GM12878 (cell line): Measurements from ENCODE around the gene SLC22A4. TPM values are rescaled to one million over a fixed set of nuclear protein-coding genes. Genes with fewer than 3 reads are reported as not detected.

Experiments used
- ATAC-seq: fragments of 200-7000 bp; cut with Tn5 transposase; 3 replicates; pipeline ENCODE4 v1.9.1; 2020; ENCODE audit warnings: mild to moderate bottlenecking, moderate library complexity
- BruUV-seq: library from RNA; stranded (reverse); fragments of 400-500 nt; replicated peaks from 2 replicates; lab custom pipeline; 2021; lab: Mats Ljungman, UMichigan
- CTCF ChIA-PET: fragments of 300-600 bp; sonication (Branson Sonifier 250); formaldehyde crosslinking; extraction: SDS; loops from one replicate; lab custom pipeline; 2021; ENCODE audit warnings: inconsistent platforms; lab: Yijun Ruan, JAX
- POLR2A ChIA-PET: fragments of 350-600 bp; formaldehyde crosslinking; extraction: SDS; loops from one replicate; lab custom pipeline; 2021; ENCODE audit warnings: inconsistent platforms; lab: Charles Lee
- RAD21 ChIA-PET: fragments of 300-600 bp; sonication (Branson Sonifier 250); formaldehyde crosslinking; loops from one replicate; lab custom pipeline; 2023; ENCODE audit warnings: antibody characterized with exemption; ENCODE audit not compliant: unreplicated experiment; lab: Charles Lee
- SMC1A ChIA-PET: fragments of 300-600 bp; sonication (Branson Sonifier 250); formaldehyde crosslinking; loops from one replicate; lab custom pipeline; 2023; ENCODE audit not compliant: unreplicated experiment, uncharacterized antibody; lab: Charles Lee
- DNase-seq: peaks from one replicate; pipeline ENCODE4 v3.0.0-alpha.2; 2011; ENCODE audit warnings: low read depth, low spot score
- FAIRE-seq: peaks from 3 replicates; lab custom pipeline; 2011; peaks lifted over from hg19 to GRCh38; lab: Jason Lieb, UNC
- H2AFZ ChIP-seq: 2 replicates; pipeline ENCODE4 v1.6.0; 2011; ENCODE audit warnings: low read depth, low read length, control low read depth; ENCODE audit not compliant: control insufficient read depth
- H3K27ac ChIP-seq: 2 replicates; pipeline ENCODE4 v1.5.1; 2011; ENCODE audit warnings: control low read depth; ENCODE audit not compliant: control insufficient read depth, insufficient read depth
- H3K27me3 ChIP-seq, 2 experiments: replicated peaks in 1 of 2; 2 replicates each; pipeline versions ENCODE4 v1.6.0 to v1.6.1; 2011; ENCODE audit warnings: low read length in 1 of 2; ENCODE audit not compliant: control insufficient read depth in 2 of 2, insufficient read depth in 2 of 2
- H3K36me3 ChIP-seq, 2 experiments: 2 replicates each; pipeline ENCODE4 v1.5.1; 2011; ENCODE audit warnings: low read length in 1 of 2; ENCODE audit not compliant: control insufficient read depth in 2 of 2, insufficient read depth in 2 of 2
- H3K4me1 ChIP-seq: 2 replicates; pipeline ENCODE4 v1.6.1; 2011; ENCODE audit warnings: mild to moderate bottlenecking, low read length, moderate library complexity, mixed read lengths; ENCODE audit not compliant: control insufficient read depth, insufficient read depth
- H3K4me2 ChIP-seq: 2 replicates; pipeline ENCODE4 v1.6.0; 2011; ENCODE audit warnings: control low read depth; ENCODE audit not compliant: control insufficient read depth, insufficient read depth
- H3K4me3 ChIP-seq: fragments of 200-600 bp; sonication (generic); 2 replicates; pipeline ENCODE4 v1.5.1; 2016
- H3K79me2 ChIP-seq: 2 replicates; pipeline ENCODE4 v1.6.0; 2011; ENCODE audit warnings: low read length; ENCODE audit not compliant: control insufficient read depth, insufficient read depth
- H3K9ac ChIP-seq: 2 replicates; pipeline ENCODE4 v1.8.0; 2011; ENCODE audit warnings: low read length, control low read depth, mixed read lengths; ENCODE audit not compliant: control insufficient read depth, insufficient read depth
- H3K9me3 ChIP-seq: replicated peaks from 3 replicates; pipeline ENCODE4 v1.5.1; 2011; ENCODE audit warnings: mild to moderate bottlenecking, low read length; ENCODE audit not compliant: control insufficient read depth, insufficient read depth
- H4K20me1 ChIP-seq: 2 replicates; pipeline ENCODE4 v1.6.0; 2011; ENCODE audit not compliant: control insufficient read depth, insufficient read depth
- BMI1 ChIP-seq: fragments of 450-650 bp; IDR thresholded peaks from 2 replicates; pipeline ENCODE4 v1.6.1; 2016; ENCODE audit warnings: mild to moderate bottlenecking, moderate library complexity, borderline replicate concordance
- CHD1 ChIP-seq: IDR thresholded peaks from 2 replicates; pipeline ENCODE4 v1.6.1; 2012; ENCODE audit warnings: low read depth, low read length, improper control_type of control experiment
- CREM ChIP-seq: IDR thresholded peaks from 2 replicates; pipeline ENCODE4 v1.6.1; 2014; ENCODE audit warnings: antibody characterized with exemption, low read depth
- HDAC2 ChIP-seq: fragments of 200-600 bp; sonication (generic); IDR thresholded peaks from 2 replicates; pipeline ENCODE4 v1.6.1; 2017
- IKZF2 ChIP-seq, 2 experiments: fragments of 450-650 bp; IDR thresholded peaks; 2 replicates each; pipeline ENCODE4 v1.6.1; 2017; ENCODE audit warnings: mild to moderate bottlenecking in 2 of 2, moderate library complexity in 2 of 2
- MYC ChIP-seq: IDR thresholded peaks from 2 replicates; pipeline ENCODE4 v1.6.1; 2011; ENCODE audit warnings: mild to moderate bottlenecking, low read length, moderate library complexity, inconsistent platforms; ENCODE audit not compliant: insufficient read depth, insufficient replicate concordance, insufficient read length, severe bottlenecking
- ZNF24 ChIP-seq: fragments of 450-650 bp; IDR thresholded peaks from 2 replicates; pipeline ENCODE4 v1.6.1; 2017; ENCODE audit warnings: antibody characterized with exemption, mild to moderate bottlenecking
- WGBS: methylation state at CpG from one replicate; pipeline ENCODE4 v1.1.6; 2016; ENCODE audit warnings: low lambda C conversion rate; ENCODE audit not compliant: insufficient replicate concordance, insufficient coverage; ENCODE audit errors: missing lambda C conversion rate; 5-methylcytosine and 5-hydroxymethylcytosine counted together
- in situ Hi-C: fragments of 300-500 bp; cut with MboI; formaldehyde crosslinking; loops from 9 replicates; pipeline ENCODE4 v1.14.3; 2018; ENCODE audit warnings: mixed read lengths
- intact Hi-C: fragments of 100-400 bp; cut with micrococcal nuclease; formaldehyde crosslinking; loops from one replicate; pipeline ENCODE4 v1.14.2; 2022; ENCODE audit not compliant: unreplicated experiment
- polyA plus RNA-seq, 11 experiments: library from polyadenylated mRNA; depleted of rRNA in 4 of 11; unstranded in 6 of 11; stranded (reverse) in 5 of 11; fragments of >200 nt; fragmentation: Nextera tagmentation in 4 of 11; fragmentation: Illumina TruSeq in 1 of 11; extraction: Ambion mirVana in 4 of 11; extraction: Trizol in 1 of 11; gene quantifications; 1 replicate in 1 of 11; 2 replicates in 10 of 11; pipeline versions ENCODE4 v1.2.1 to v1.2.3, GENCODE V29; 2011 to 2016; ENCODE audit warnings: inconsistent platforms in 2 of 11, missing spikeins in 2 of 11, low read depth in 1 of 11
- total RNA-seq, 4 experiments: library from RNA; depleted of rRNA in 3 of 4; stranded (reverse); fragments of >200 nt in 3 of 4; fragmentation: Illumina TruSeq in 1 of 4; extraction: Trizol in 1 of 4; gene quantifications; 2 replicates each; pipeline versions ENCODE4 v1.2.1 to v1.2.3, GENCODE V29; 2013 to 2021
- TF ChIP-seq, protein P1 (sequence below): fragments of 450-650 bp; IDR thresholded peaks from 2 replicates; pipeline ENCODE4 v1.6.1; 2016; ENCODE audit warnings: mild to moderate bottlenecking
- TF ChIP-seq, protein P2 (sequence below): fragments of 150-350 bp; IDR thresholded peaks from 2 replicates; pipeline ENCODE4 v1.6.1; 2016; ENCODE audit warnings: low read depth, low read length
- TF ChIP-seq, protein P3 (sequence below): IDR thresholded peaks from 2 replicates; pipeline ENCODE4 v1.6.1; 2011; ENCODE audit warnings: borderline replicate concordance, low read depth, mild to moderate bottlenecking, moderate library complexity, low read length; ENCODE audit not compliant: insufficient read depth, poor library complexity, severe bottlenecking

The SLC22A4 gene
- total and polyA plus RNA-seq, 10 of the 15 experiments (the other 5 are each of a cell fraction or from before 2014, with no cell fraction given): 0.04 to 0.61 (median 0.10) TPM; not detected in 2

DNA sequence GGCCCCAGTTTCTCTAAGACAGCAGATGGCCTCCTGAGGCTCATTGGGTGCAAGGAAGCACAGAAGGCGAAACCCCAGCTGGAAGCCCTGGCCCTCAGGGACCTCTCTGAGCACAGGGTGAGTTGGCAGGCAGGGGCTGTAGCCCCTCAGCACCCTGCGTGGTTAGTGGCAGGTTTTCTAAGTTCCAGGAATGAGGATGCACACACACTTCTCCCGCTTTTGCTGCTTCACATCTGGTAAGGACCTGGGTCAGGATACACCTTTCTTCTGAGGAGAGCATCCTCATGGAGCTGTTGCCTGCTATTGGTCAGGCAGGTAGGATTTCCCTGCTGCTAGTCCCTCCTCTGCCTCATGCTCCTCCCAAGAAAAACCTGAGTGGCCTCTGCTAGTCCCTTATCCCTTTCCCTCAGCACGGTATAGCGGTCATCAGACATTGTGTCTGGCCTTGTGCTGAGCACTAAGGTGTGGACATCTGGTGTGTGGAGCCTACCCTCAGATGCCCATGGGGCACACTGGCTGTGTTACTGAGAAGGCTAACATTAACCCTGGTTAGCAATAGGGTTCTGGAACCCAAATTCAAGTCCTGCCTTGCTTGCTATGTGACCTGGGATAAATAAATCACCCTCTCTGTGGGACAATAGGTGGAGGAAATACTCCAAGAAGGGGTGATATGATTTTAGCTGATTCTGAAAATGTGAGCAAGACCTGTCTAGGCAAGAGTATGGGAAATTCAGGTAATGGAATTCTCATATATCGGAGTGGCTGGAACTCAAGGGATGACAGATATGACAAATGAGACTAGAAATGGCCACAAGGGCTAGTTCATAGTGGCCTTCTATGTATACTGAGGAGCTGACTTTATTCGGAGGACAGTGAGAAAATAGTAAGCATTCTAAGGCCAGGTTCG lies 1.6 kb downstream of the SLC22A4 start:
- Histone ChIP-seq H3K79me2 (no peaks in the 10 kb centered on the region), H3K27me3 (peaks cover 4 to 22% of the 10 kb centered on the region in 2 experiments; a peak in 3 of 4 replicates), H3K27ac (no peak overlapping the region), H3K4me2 (no peak overlapping the region; the same call in 1 of the 2 replicates), H2AFZ (no peak overlapping the region), H4K20me1 (no peaks in the 10 kb centered on the region; the same call in 1 of the 2 replicates), H3K4me3 (no peak overlapping the region), H3K36me3 (no peaks in the 10 kb centered on the region), H3K9ac (no peak overlapping the region), H3K9me3 (no peaks in the 10 kb centered on the region), H3K4me1 (peaks cover 21% of the 10 kb centered on the region)
- no peak for DNase-seq
- 72% methylated on average over 8 of the region's 8 CpGs for WGBS
- CTCF ChIA-PET: interaction anchor here (1.3 to 5.6 kb wide), 2 partner anchors 57 to 59 kb away, joined by 6 to 66 read pairs; no protein-coding TSS in a partner anchor
- in situ Hi-C loops (no loop called here), intact Hi-C loops (no loop called here)
- ATAC-seq: no peak
- BruUV-seq: no TSS peak
- TF ChIP-seq MYC (no peak), CHD1 (no peak), HDAC2 (no peak), ZNF24 (no peak), BMI1 (no peak), IKZF2 (IDR thresholded peaks at IDR 0.05) (no peak), CREM (no peak)
- TF ChIP-seq, protein P1, sequence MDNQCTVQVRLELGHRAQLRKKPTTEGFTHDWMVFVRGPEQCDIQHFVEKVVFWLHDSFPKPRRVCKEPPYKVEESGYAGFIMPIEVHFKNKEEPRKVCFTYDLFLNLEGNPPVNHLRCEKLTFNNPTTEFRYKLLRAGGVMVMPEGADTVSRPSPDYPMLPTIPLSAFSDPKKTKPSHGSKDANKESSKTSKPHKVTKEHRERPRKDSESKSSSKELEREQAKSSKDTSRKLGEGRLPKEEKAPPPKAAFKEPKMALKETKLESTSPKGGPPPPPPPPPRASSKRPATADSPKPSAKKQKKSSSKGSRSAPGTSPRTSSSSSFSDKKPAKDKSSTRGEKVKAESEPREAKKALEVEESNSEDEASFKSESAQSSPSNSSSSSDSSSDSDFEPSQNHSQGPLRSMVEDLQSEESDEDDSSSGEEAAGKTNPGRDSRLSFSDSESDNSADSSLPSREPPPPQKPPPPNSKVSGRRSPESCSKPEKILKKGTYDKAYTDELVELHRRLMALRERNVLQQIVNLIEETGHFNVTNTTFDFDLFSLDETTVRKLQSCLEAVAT: no peak
- TF ChIP-seq, protein P2, sequence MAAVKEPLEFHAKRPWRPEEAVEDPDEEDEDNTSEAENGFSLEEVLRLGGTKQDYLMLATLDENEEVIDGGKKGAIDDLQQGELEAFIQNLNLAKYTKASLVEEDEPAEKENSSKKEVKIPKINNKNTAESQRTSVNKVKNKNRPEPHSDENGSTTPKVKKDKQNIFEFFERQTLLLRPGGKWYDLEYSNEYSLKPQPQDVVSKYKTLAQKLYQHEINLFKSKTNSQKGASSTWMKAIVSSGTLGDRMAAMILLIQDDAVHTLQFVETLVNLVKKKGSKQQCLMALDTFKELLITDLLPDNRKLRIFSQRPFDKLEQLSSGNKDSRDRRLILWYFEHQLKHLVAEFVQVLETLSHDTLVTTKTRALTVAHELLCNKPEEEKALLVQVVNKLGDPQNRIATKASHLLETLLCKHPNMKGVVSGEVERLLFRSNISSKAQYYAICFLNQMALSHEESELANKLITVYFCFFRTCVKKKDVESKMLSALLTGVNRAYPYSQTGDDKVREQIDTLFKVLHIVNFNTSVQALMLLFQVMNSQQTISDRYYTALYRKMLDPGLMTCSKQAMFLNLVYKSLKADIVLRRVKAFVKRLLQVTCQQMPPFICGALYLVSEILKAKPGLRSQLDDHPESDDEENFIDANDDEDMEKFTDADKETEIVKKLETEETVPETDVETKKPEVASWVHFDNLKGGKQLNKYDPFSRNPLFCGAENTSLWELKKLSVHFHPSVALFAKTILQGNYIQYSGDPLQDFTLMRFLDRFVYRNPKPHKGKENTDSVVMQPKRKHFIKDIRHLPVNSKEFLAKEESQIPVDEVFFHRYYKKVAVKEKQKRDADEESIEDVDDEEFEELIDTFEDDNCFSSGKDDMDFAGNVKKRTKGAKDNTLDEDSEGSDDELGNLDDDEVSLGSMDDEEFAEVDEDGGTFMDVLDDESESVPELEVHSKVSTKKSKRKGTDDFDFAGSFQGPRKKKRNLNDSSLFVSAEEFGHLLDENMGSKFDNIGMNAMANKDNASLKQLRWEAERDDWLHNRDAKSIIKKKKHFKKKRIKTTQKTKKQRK: no peak
- TF ChIP-seq, protein P3, sequence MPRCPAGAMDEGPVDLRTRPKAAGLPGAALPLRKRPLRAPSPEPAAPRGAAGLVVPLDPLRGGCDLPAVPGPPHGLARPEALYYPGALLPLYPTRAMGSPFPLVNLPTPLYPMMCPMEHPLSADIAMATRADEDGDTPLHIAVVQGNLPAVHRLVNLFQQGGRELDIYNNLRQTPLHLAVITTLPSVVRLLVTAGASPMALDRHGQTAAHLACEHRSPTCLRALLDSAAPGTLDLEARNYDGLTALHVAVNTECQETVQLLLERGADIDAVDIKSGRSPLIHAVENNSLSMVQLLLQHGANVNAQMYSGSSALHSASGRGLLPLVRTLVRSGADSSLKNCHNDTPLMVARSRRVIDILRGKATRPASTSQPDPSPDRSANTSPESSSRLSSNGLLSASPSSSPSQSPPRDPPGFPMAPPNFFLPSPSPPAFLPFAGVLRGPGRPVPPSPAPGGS: no peak
- SMC1A ChIA-PET: interaction anchor here (0.9 to 1.6 kb wide), 5 partner anchors 58 to 116 kb away, joined by 3 to 5 read pairs (median 4); partner anchors contain the start of gene SLC22A5
- POLR2A ChIA-PET: no interaction called here
- FAIRE-seq: no peak
- RAD21 ChIA-PET: interaction anchor here (0.6 kb wide), 1 partner anchor 71 kb away, joined by 3 read pairs; no protein-coding TSS in a partner anchor
